ENCODE measurements around the gene STAG1. TPM values are rescaled to one million over a fixed set of nuclear protein-coding genes. Genes with fewer than 3 reads are reported as not detected.

Gene STAG1
- total and polyA plus RNA-seq, 2 donors (not counting 1 experiment from before 2014, with no cell fraction given) = 23.2 to 38.6 TPM

DNA sequence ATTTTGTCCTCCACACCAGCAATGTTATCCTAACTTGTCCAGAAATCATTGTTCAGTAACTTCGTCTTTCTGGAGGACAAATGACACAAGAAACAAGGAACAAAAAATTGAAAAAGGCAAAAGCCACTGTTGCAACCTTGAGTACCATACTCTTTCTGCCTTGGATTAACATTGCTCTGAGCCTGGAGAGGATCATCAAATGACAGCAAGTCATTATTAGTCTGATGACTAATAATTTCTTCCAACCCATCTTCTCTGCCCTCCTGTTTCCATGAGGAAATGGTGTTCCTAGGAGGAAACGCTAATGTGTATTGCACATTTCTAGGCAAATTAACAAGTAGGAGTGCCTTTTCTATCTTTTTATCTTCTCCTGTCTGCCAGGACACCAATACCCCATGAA lies 348.1 kb downstream of the STAG1 start:
- no peaks in the 10 kb centered on the region for H3K4me1 ChIP-seq (ENCODE audit: control insufficient read depth, extremely low read depth, insufficient read depth, low read length)
- no peak overlapping the region for H3K27ac ChIP-seq (ENCODE audit: insufficient read depth, low read length)
- no peaks in the 10 kb centered on the region for H3K79me2 ChIP-seq (ENCODE audit: control insufficient read depth, insufficient read depth, low read length)
- TF ChIP-seq EZH2 (IDR thresholded peaks at IDR 0.05; ENCODE audit: low read length, missing control alignments) = no peak
- TF ChIP-seq, protein P1, sequence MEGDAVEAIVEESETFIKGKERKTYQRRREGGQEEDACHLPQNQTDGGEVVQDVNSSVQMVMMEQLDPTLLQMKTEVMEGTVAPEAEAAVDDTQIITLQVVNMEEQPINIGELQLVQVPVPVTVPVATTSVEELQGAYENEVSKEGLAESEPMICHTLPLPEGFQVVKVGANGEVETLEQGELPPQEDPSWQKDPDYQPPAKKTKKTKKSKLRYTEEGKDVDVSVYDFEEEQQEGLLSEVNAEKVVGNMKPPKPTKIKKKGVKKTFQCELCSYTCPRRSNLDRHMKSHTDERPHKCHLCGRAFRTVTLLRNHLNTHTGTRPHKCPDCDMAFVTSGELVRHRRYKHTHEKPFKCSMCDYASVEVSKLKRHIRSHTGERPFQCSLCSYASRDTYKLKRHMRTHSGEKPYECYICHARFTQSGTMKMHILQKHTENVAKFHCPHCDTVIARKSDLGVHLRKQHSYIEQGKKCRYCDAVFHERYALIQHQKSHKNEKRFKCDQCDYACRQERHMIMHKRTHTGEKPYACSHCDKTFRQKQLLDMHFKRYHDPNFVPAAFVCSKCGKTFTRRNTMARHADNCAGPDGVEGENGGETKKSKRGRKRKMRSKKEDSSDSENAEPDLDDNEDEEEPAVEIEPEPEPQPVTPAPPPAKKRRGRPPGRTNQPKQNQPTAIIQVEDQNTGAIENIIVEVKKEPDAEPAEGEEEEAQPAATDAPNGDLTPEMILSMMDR (conservative IDR thresholded peaks at IDR 0.05 in 1 of 2, IDR thresholded peaks at IDR 0.05 in 1 of 2; ENCODE audit: low read depth in 1 of 2, low read length in 2 of 2) = no peak
- no peak overlapping the region for H2AFZ ChIP-seq (ENCODE audit: low read length)
- no peak for DNase-seq (ENCODE audit: low read depth in 2 of 2)
- no peaks in the 10 kb centered on the region for H3K9me3 ChIP-seq (ENCODE audit: control insufficient read depth, insufficient read depth, low read depth, low read length)
- H3K27me3 ChIP-seq (ENCODE audit: control insufficient read depth, insufficient read depth, low read length) = no peaks in the 10 kb centered on the region
- no peak overlapping the region for H3K9ac ChIP-seq (ENCODE audit: insufficient read depth, low read length)
- no peaks in the 10 kb centered on the region for H4K20me1 ChIP-seq (ENCODE audit: control insufficient read depth, extremely low read depth, insufficient read depth, low read length)
- no peaks in the 10 kb centered on the region for H3K36me3 ChIP-seq (ENCODE audit: control insufficient read depth, insufficient read depth, low read length)
- H3K4me3 ChIP-seq (replicated peaks in 1 of 4; ENCODE audit: control extremely low read depth in 1 of 4, insufficient read depth in 1 of 4, low read depth in 3 of 4, low read length in 4 of 4) = no peak overlapping the region
- no peak overlapping the region for H3K4me2 ChIP-seq (ENCODE audit: extremely low read depth, insufficient read depth, low read length)

DNA sequence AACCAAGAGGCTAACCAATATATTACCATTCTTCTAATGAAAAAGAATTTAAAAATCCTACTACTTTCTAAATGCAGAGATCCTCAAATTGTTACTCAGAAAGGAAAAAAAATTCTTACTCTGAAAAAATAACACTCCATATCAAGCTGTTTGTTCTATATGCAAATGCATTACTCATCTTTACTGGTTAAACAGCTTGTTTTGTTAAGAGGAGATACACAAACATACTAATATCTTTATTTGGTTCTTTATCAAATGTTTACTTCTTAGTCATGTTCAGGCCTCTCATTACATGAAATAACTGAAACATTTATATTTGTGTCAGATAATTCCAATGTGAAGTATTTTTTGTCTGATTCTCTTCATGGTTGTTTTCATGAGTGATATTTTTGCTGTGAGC lies 355.3 kb downstream of the STAG1 start:
- H3K27ac ChIP-seq (ENCODE audit: insufficient read depth, low read length) = no peak overlapping the region
- no peaks in the 10 kb centered on the region for H4K20me1 ChIP-seq (ENCODE audit: control insufficient read depth, extremely low read depth, insufficient read depth, low read length)
- H3K36me3 ChIP-seq (ENCODE audit: control insufficient read depth, insufficient read depth, low read length) = no peaks in the 10 kb centered on the region
- H3K4me2 ChIP-seq (ENCODE audit: extremely low read depth, insufficient read depth, low read length) = no peak overlapping the region
- no peaks in the 10 kb centered on the region for H3K9me3 ChIP-seq (ENCODE audit: control insufficient read depth, insufficient read depth, low read depth, low read length)
- H2AFZ ChIP-seq (ENCODE audit: low read length) = no peak overlapping the region
- DNase-seq (ENCODE audit: low read depth in 2 of 2) = peak; percentile 24 to 29
- no peaks in the 10 kb centered on the region for H3K27me3 ChIP-seq (ENCODE audit: control insufficient read depth, insufficient read depth, low read length)
- TF ChIP-seq, protein P1 (conservative IDR thresholded peaks at IDR 0.05 in 1 of 2, IDR thresholded peaks at IDR 0.05 in 1 of 2; ENCODE audit: low read depth in 1 of 2, low read length in 2 of 2) = no peak
- TF ChIP-seq EZH2 (IDR thresholded peaks at IDR 0.05; ENCODE audit: low read length, missing control alignments) = no peak
- no peaks in the 10 kb centered on the region for H3K4me1 ChIP-seq (ENCODE audit: control insufficient read depth, extremely low read depth, insufficient read depth, low read length)
- no peak overlapping the region for H3K4me3 ChIP-seq (replicated peaks in 1 of 4; ENCODE audit: control extremely low read depth in 1 of 4, insufficient read depth in 1 of 4, low read depth in 3 of 4, low read length in 4 of 4)
- H3K79me2 ChIP-seq (ENCODE audit: control insufficient read depth, insufficient read depth, low read length) = no peaks in the 10 kb centered on the region
- H3K9ac ChIP-seq (ENCODE audit: insufficient read depth, low read length) = no peak overlapping the region

DNA sequence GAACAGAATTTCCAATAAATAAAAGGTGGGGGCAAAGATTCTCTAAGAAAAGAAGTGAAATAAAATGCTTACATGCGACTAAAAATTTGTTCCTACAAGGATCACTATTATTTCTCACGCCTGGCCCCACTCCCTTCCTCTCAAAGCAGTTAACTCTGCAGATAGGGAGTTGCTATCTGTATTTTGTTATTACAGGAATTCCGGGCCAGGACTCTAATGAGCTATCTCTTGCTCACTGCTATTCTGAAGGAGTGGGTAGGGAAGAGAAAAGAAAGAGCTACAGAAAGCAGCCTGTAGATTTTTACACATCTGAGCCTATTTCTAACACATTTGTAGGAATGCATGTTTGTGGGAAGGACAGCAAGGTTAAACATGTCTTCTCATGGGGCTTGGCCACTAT lies 361.6 kb downstream of the STAG1 start:
- no peak overlapping the region for H3K27ac ChIP-seq (ENCODE audit: insufficient read depth, low read length)
- H3K4me1 ChIP-seq (ENCODE audit: control insufficient read depth, extremely low read depth, insufficient read depth, low read length) = no peaks in the 10 kb centered on the region
- H3K79me2 ChIP-seq (ENCODE audit: control insufficient read depth, insufficient read depth, low read length) = no peaks in the 10 kb centered on the region
- H3K9ac ChIP-seq (ENCODE audit: insufficient read depth, low read length) = no peak overlapping the region
- TF ChIP-seq EZH2 (IDR thresholded peaks at IDR 0.05; ENCODE audit: low read length, missing control alignments) = no peak
- TF ChIP-seq, protein P1 (conservative IDR thresholded peaks at IDR 0.05 in 1 of 2, IDR thresholded peaks at IDR 0.05 in 1 of 2; ENCODE audit: low read depth in 1 of 2, low read length in 2 of 2) = no peak
- H2AFZ ChIP-seq (ENCODE audit: low read length) = no peak overlapping the region
- DNase-seq (ENCODE audit: low read depth in 2 of 2) = no peak
- H3K27me3 ChIP-seq (ENCODE audit: control insufficient read depth, insufficient read depth, low read length) = no peaks in the 10 kb centered on the region
- no peak overlapping the region for H3K4me2 ChIP-seq (ENCODE audit: extremely low read depth, insufficient read depth, low read length)
- H3K4me3 ChIP-seq (replicated peaks in 1 of 4; ENCODE audit: control extremely low read depth in 1 of 4, insufficient read depth in 1 of 4, low read depth in 3 of 4, low read length in 4 of 4) = no peak overlapping the region
- no peaks in the 10 kb centered on the region for H3K9me3 ChIP-seq (ENCODE audit: control insufficient read depth, insufficient read depth, low read depth, low read length)
- H3K36me3 ChIP-seq (ENCODE audit: control insufficient read depth, insufficient read depth, low read length) = no peaks in the 10 kb centered on the region
- no peaks in the 10 kb centered on the region for H4K20me1 ChIP-seq (ENCODE audit: control insufficient read depth, extremely low read depth, insufficient read depth, low read length)

Data from fibroblast of lung (primary cell).